Psoas muscle (tissue), 8 donors: ENCODE results near the gene NGFR. TPM values are rescaled to one million over a fixed set of nuclear protein-coding genes. Genes with fewer than 3 reads are reported as not detected.

Source experiments
- ATAC-seq, 4 donors: fragments of 200-7000 bp; cut with Tn5 transposase; one replicate each; pipeline ENCODE4 v1.9.1; 2020; ENCODE audit warnings: moderate library complexity in 3 of 4, mild to moderate bottlenecking in 2 of 4
- DNase-seq, 2 donors: peaks; one replicate each; pipeline ENCODE4 v3.0.0-alpha.2; 2020
- H3K27ac ChIP-seq: fragments of 200-600 bp; one replicate; pipeline ENCODE4 v1.8.0; 2022
- H3K27me3 ChIP-seq, 3 donors: fragments of 200-600 bp in 1 of 3; one replicate each; pipeline versions ENCODE4 v1.6.1 to v1.8.0; 2013 to 2022; ENCODE audit warnings: low read length in 2 of 3, mild to moderate bottlenecking in 2 of 3, moderate library complexity in 1 of 3; ENCODE audit not compliant: insufficient read depth in 3 of 3
- H3K36me3 ChIP-seq, 2 donors: fragments of 200-600 bp in 1 of 2; one replicate each; pipeline versions ENCODE4 v1.6.1 to v1.8.0; 2013 to 2022; ENCODE audit warnings: low read depth in 1 of 2, mild to moderate bottlenecking in 1 of 2, moderate library complexity in 1 of 2; ENCODE audit not compliant: insufficient read depth in 1 of 2
- H3K4me1 ChIP-seq: fragments of 200-600 bp; one replicate; pipeline ENCODE4 v1.8.0; 2022
- H3K4me3 ChIP-seq: fragments of 200-600 bp; one replicate; pipeline ENCODE4 v1.8.0; 2022; ENCODE audit warnings: mild to moderate bottlenecking
- H3K9me3 ChIP-seq: fragments of 200-600 bp; one replicate; pipeline ENCODE4 v1.8.0; 2022
- WGBS, 3 donors: extraction: QIAGEN DNeasy Blood & Tissue Kit; methylation state at CpG; one replicate each; pipeline versions ENCODE4 v1.1.6 to v1.1.7; 2013; 5-methylcytosine and 5-hydroxymethylcytosine counted together
- intact Hi-C, 2 donors: fragments of 100-400 bp; cut with DNase I; formaldehyde crosslinking; loops; one replicate each; pipeline versions ENCODE4 v1.11.0 to v1.14.2; 2022
- polyA plus RNA-seq, 3 donors: library from polyadenylated mRNA; stranded (reverse); fragments of 200-250 nt; gene quantifications; one replicate each; pipeline ENCODE4 v1.2.3, GENCODE V29; 2013
- total RNA-seq, 4 donors: library from RNA; stranded (reverse); fragmentation: NEBNext Ultra II Directional in 2 of 4; extraction: Animal tissue kit (Norgen Biotek cat#: 25700) in 2 of 4; gene quantifications; one replicate each; pipeline versions ENCODE4 v1.2.1 to v1.2.4, GENCODE V29; 2021 to 2023
- TF ChIP-seq, protein P1 (sequence below): fragments of 200-600 bp; IDR thresholded peaks from one replicate; pipeline ENCODE4 v1.8.0; 2022; ENCODE audit warnings: antibody characterized with exemption
- donor health status: healthy with polysubstance abuse.
- donor health status: DM: no; HTN: no; CAD: no; lungs with moderate emphysema.
- donor health status: Bipolar disorder and iron deficiency.
- donor health status: healthy.
- donor health status: DM: yes; HTN: yes; CAD: no.
- donor health status: DM: no; HTN: no; CAD: no.
- donor health status: DM: no; HTN: no; CAD: no.
- donor health status: DM: yes; HTN: yes; CAD: no.

The NGFR gene
- total and polyA plus RNA-seq, 7 donors = 0.74 to 13.5 (median 2.2) TPM

DNA sequence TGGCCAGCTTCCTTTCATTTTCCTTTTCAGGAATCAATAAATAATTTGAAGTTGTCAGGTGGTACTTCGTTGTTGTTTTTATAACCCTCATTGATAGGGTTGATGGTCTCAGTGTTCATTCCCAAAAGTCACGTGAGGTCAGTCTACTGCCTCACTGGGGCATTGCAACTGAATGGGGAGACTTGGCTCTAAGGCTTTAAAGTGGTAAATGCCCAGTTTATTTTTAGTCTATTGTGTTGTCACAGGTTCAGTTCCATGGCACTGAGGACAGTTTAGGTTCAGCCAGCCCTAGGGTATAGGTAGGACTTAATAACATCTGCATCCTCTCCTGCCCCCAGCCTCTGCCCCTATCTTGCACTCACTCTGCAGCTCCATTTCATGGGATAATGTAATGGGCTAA is 33.5 kb upstream of the NGFR start:
- TF ChIP-seq, protein P1, sequence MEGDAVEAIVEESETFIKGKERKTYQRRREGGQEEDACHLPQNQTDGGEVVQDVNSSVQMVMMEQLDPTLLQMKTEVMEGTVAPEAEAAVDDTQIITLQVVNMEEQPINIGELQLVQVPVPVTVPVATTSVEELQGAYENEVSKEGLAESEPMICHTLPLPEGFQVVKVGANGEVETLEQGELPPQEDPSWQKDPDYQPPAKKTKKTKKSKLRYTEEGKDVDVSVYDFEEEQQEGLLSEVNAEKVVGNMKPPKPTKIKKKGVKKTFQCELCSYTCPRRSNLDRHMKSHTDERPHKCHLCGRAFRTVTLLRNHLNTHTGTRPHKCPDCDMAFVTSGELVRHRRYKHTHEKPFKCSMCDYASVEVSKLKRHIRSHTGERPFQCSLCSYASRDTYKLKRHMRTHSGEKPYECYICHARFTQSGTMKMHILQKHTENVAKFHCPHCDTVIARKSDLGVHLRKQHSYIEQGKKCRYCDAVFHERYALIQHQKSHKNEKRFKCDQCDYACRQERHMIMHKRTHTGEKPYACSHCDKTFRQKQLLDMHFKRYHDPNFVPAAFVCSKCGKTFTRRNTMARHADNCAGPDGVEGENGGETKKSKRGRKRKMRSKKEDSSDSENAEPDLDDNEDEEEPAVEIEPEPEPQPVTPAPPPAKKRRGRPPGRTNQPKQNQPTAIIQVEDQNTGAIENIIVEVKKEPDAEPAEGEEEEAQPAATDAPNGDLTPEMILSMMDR = no peak
- intact Hi-C loops = no loop called here
- Histone ChIP-seq H3K27me3 (peaks cover 0 to 9% (median 0%) of the 10 kb centered on the region in 3 donors), H3K36me3 (no peaks in the 10 kb centered on the region), H3K27ac (no peak overlapping the region), H3K4me3 (no peak overlapping the region), H3K9me3 (peaks cover 3% of the 10 kb centered on the region), H3K4me1 (no peaks in the 10 kb centered on the region)
- ATAC-seq (peak in 1 of 4 donors; percentile 57), DNase-seq (no peak)
- WGBS, 3 donors = 20 to 40% (median 28%) methylated on average over 2 of the region's 2 CpGs

DNA sequence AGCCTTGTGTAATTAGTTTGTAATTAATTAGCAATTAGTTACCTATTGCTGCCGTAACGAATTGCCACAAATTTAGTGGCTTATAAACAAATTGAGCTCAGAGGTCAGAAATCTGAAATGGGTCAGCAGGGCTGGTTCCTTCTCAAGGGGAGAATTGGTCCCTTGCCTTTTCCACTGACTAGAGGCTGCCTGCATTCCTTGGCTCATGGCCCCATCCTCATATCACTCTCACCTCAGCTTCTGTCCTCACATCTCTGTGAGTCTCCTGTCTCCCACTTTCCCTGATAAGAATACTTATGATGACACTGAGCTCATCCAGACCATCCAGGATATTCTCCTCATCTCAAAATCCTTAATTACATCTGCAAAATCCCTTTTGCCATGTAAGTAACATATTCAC is 31.0 kb upstream of the NGFR start:
- Histone ChIP-seq H3K27me3 (peaks cover 0 to 4% (median 0%) of the 10 kb centered on the region in 3 donors), H3K27ac (no peak overlapping the region), H3K4me1 (no peaks in the 10 kb centered on the region), H3K9me3 (peaks cover 3% of the 10 kb centered on the region), H3K4me3 (no peak overlapping the region), H3K36me3 (no peaks in the 10 kb centered on the region)
- TF ChIP-seq, protein P1 = no peak
- DNase-seq (no peak), ATAC-seq (no peak)
- intact Hi-C loops = no loop called here
- WGBS, 3 donors = 89 to 95% (median 91%) methylated on average over 2 of the region's 2 CpGs

DNA sequence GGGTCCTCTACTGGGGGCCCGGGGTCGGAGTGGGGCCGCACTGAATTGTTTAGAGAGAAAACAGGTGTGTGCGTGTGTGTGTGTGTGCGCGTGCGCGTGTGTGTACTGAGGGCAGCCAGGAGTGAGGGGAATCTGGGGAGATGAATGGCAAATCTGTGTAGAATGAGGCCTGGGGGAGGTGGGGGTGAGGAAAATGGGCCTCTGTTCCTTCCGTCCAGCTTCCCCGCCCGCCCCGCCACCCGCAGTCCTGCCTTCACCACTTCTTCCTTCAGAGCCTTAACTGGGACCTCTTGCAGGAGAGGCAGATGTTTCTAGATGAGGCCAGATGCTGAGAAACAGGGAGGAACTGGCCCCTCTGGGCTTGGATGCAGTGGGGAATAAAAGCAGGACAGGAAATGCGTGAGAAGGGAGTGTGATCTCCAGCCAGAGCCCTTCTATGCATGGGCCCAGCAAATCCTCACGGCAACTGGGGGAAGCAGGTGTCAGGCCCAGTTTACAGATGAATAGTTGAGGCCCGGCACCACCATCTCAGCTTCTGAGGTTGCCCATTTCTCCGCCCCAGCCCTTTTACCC is 29.7 kb upstream of the NGFR start:
- H3K27ac ChIP-seq = no peak overlapping the region
- H3K36me3 ChIP-seq = no peaks in the 10 kb centered on the region
- peaks cover 5% of the 10 kb centered on the region for H3K4me1 ChIP-seq
- H3K9me3 ChIP-seq = peaks cover 3% of the 10 kb centered on the region
- no peak overlapping the region for H3K4me3 ChIP-seq
- DNase-seq (no peak), ATAC-seq (no peak)
- WGBS, 3 donors = 72 to 78% (median 76%) methylated on average over 17 of the region's 17 CpGs
- TF ChIP-seq, protein P1 = no peak
- intact Hi-C loops = no loop called here
- H3K27me3 ChIP-seq = peaks cover 0 to 8% (median 0%) of the 10 kb centered on the region in 3 donors

DNA sequence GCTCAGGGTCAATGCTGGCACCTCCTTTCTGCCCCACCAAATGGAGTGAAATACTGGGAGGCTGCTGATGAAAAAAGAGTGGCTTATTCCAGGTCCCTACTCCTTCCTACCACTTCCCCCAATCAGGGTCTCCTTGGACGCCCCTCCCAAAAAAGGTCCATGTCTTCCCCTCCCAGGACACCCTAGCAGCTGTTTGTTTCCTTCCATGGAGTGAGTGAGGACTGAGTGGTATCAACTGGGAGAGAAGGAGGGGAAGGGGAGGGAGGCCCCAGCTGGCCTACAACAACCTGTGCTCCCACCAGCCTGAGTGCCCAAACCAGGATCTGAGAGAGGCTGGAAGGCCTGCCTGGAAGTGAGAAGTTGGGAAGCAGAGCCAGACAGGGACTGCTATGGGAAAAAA is 28.7 kb upstream of the NGFR start:
- WGBS, 3 donors = 64 to 88% (median 78%) methylated on average over 1 of the region's 1 CpG

More for the DNA sequence above, 28.7 kb upstream of the NGFR start:
- no peaks in the 10 kb centered on the region for H3K36me3 ChIP-seq
- no peak overlapping the region for H3K27ac ChIP-seq
- intact Hi-C loops = no loop called here
- DNase-seq = no peak
- H3K4me1 ChIP-seq = peaks cover 13% of the 10 kb centered on the region
- peaks cover 0 to 8% (median 0%) of the 10 kb centered on the region in 3 donors for H3K27me3 ChIP-seq
- H3K4me3 ChIP-seq = no peak overlapping the region
- no peak for ATAC-seq
- peaks cover 3% of the 10 kb centered on the region for H3K9me3 ChIP-seq
- TF ChIP-seq, protein P1 = no peak
